Endothelial cell of umbilical vein (primary cell): ENCODE measurements around the gene ELP6. TPM values are rescaled to one million over a fixed set of nuclear protein-coding genes. Genes with fewer than 3 reads are reported as not detected.

Source experiments
- BruUV-seq: library from RNA; stranded (reverse); fragments of 400-500 nt; replicated peaks from 2 replicates; lab custom pipeline; 2021; lab: Mats Ljungman, UMichigan
- CTCF ChIA-PET: fragments of 300-600, 350-600 bp; sonication (Branson Sonifier 250); formaldehyde crosslinking; loops from one replicate; lab custom pipeline; 2021; ENCODE audit warnings: antibody characterized with exemption, inconsistent platforms; lab: Charles Lee
- POLR2A ChIA-PET: fragments of 300-600, 350-600 bp; sonication (Branson Sonifier 250); formaldehyde crosslinking; loops from one replicate; lab custom pipeline; 2021; ENCODE audit warnings: antibody characterized with exemption, inconsistent platforms; lab: Charles Lee
- DNase-seq: peaks from one replicate; pipeline ENCODE4 v3.0.0-alpha.2; 2011; ENCODE audit warnings: low read depth, low spot score
- FAIRE-seq: peaks from 2 replicates; lab custom pipeline; 2011; peaks lifted over from hg19 to GRCh38; lab: Jason Lieb, UNC
- H2AFZ ChIP-seq: 2 replicates; pipeline ENCODE4 v1.6.0; 2012; ENCODE audit warnings: low read depth, low read length, control low read depth, inconsistent platforms
- H3K27ac ChIP-seq: 2 replicates; pipeline ENCODE4 v1.5.1; 2011; ENCODE audit warnings: low read depth, mild to moderate bottlenecking, control low read depth, low read length, moderate library complexity; ENCODE audit not compliant: insufficient read depth
- H3K27me3 ChIP-seq, 2 experiments: 2 replicates each; pipeline versions ENCODE4 v1.6.0 to v1.6.1; 2011; ENCODE audit warnings: low read length in 2 of 2, mixed read lengths in 1 of 2; ENCODE audit not compliant: control insufficient read depth in 2 of 2, insufficient read depth in 2 of 2
- H3K36me3 ChIP-seq, 2 experiments: 2 replicates in 1 of 2; 3 replicates in 1 of 2; pipeline ENCODE4 v1.5.1; 2011; ENCODE audit warnings: low read length in 2 of 2, mild to moderate bottlenecking in 1 of 2, moderate library complexity in 1 of 2; ENCODE audit not compliant: control insufficient read depth in 2 of 2, insufficient read depth in 2 of 2; ENCODE audit errors: extremely low read depth in 1 of 2
- H3K4me1 ChIP-seq: 3 replicates; pipeline ENCODE4 v1.5.1; 2011; ENCODE audit warnings: mild to moderate bottlenecking, low read length; ENCODE audit not compliant: control insufficient read depth, insufficient read depth; ENCODE audit errors: extremely low read depth
- H3K4me2 ChIP-seq: 2 replicates; pipeline ENCODE4 v1.6.1; 2011; ENCODE audit warnings: low read length, control low read depth, mixed read lengths; ENCODE audit not compliant: insufficient read depth
- H3K4me3 ChIP-seq, 3 experiments: fragments of 200-600 bp in 1 of 3; sonication (generic), shearing (Covaris generic) in 1 of 3; replicated peaks in 1 of 3; 2 replicates each; pipeline ENCODE4 v1.5.1; 2011 to 2016; ENCODE audit warnings: control low read depth in 3 of 3, low read length in 3 of 3, mild to moderate bottlenecking in 2 of 3, inconsistent platforms in 1 of 3, low read depth in 1 of 3, moderate library complexity in 1 of 3; ENCODE audit not compliant: insufficient read depth in 1 of 3
- H3K79me2 ChIP-seq: 2 replicates; pipeline ENCODE4 v1.6.0; 2012; ENCODE audit warnings: low read length, inconsistent platforms; ENCODE audit not compliant: control insufficient read depth, insufficient read depth
- H3K9ac ChIP-seq: replicated peaks from 2 replicates; pipeline ENCODE3; 2011; ENCODE audit warnings: low read length, control low read depth; ENCODE audit not compliant: insufficient read depth; ENCODE audit errors: extremely low read depth
- H3K9me1 ChIP-seq: replicated peaks from 3 replicates; pipeline ENCODE4 v1.6.0; 2011; ENCODE audit warnings: mild to moderate bottlenecking, low read length; ENCODE audit not compliant: control insufficient read depth, insufficient read depth; ENCODE audit errors: extremely low read depth
- H3K9me3 ChIP-seq: replicated peaks from 2 replicates; pipeline ENCODE4 v1.5.1; 2012; ENCODE audit warnings: low read length, inconsistent platforms; ENCODE audit not compliant: control insufficient read depth, insufficient read depth
- H4K20me1 ChIP-seq: replicated peaks from 2 replicates; pipeline ENCODE3; 2011; ENCODE audit warnings: mild to moderate bottlenecking, low read length; ENCODE audit not compliant: control insufficient read depth, insufficient read depth; ENCODE audit errors: extremely low read depth
- FOS ChIP-seq: IDR thresholded peaks from 2 replicates; pipeline ENCODE4 v1.6.1; 2011; ENCODE audit warnings: mild to moderate bottlenecking, low read length, moderate library complexity, borderline replicate concordance; ENCODE audit not compliant: insufficient read depth
- GATA2 ChIP-seq: IDR thresholded peaks from 2 replicates; pipeline ENCODE4 v1.7.0; 2011; ENCODE audit warnings: low read depth, mild to moderate bottlenecking, moderate library complexity, mixed read lengths, low read length; ENCODE audit not compliant: insufficient read length, insufficient read depth
- JUN ChIP-seq: IDR thresholded peaks from 2 replicates; pipeline ENCODE4 v1.6.1; 2011; ENCODE audit warnings: borderline replicate concordance, low read depth; ENCODE audit not compliant: insufficient read length, insufficient read depth
- MYC ChIP-seq: IDR thresholded peaks from one replicate; pipeline ENCODE4 v1.6.1; 2011; ENCODE audit warnings: mild to moderate bottlenecking, low read depth, low read length
- POLR2A ChIP-seq: IDR thresholded peaks from 2 replicates; pipeline ENCODE4 v1.6.1; 2012; ENCODE audit warnings: low read depth, mild to moderate bottlenecking, control low read depth, low read length
- POLR2AphosphoS5 ChIP-seq: IDR thresholded peaks from 2 replicates; pipeline ENCODE4 v1.6.1; 2012; ENCODE audit warnings: low read depth, mild to moderate bottlenecking, control low read depth, low read length, moderate library complexity; ENCODE audit not compliant: insufficient read depth
- dilution Hi-C: fragments of 300-500 bp; cut with MboI; formaldehyde crosslinking; loops from one replicate; pipeline ENCODE4 v1.15.0; 2019; ENCODE audit warnings: low sequenced_read_pairs; ENCODE audit not compliant: extremely low pct_ligation_motif_present
- intact Hi-C: fragments of 100-400 bp; cut with micrococcal nuclease; formaldehyde crosslinking; loops from one replicate; pipeline ENCODE4 v1.10.0; 2022
- polyA plus RNA-seq, 4 experiments: library from polyadenylated mRNA; depleted of rRNA in 3 of 4; stranded (reverse) in 3 of 4; unstranded in 1 of 4; fragments of >200 nt; gene quantifications; 2 replicates each; pipeline versions ENCODE4 v1.2.1 to v1.2.3, GENCODE V29; 2011 to 2012; ENCODE audit warnings: missing spikeins in 1 of 4
- total RNA-seq: library from RNA; stranded (reverse); gene quantifications from 2 replicates; pipeline ENCODE4 v1.2.3, GENCODE V29; 2021
- TF ChIP-seq, protein P1 (sequence below), 2 donors: IDR thresholded peaks; 1 replicate in 1 of 2; 2 replicates in 1 of 2; pipeline ENCODE4 v1.5.1; 2011; ENCODE audit warnings: low read length in 2 of 2, mild to moderate bottlenecking in 2 of 2, moderate library complexity in 2 of 2, control low read depth in 1 of 2, inconsistent platforms in 1 of 2, low read depth in 1 of 2; ENCODE audit not compliant: insufficient read depth in 1 of 2; ENCODE audit errors: extremely low read depth in 1 of 2

The ELP6 gene
- total and polyA plus RNA-seq, 2 donors (not counting 3 experiments of a cell fraction or from before 2014, with no cell fraction given): 48.1 to 91.0 TPM

DNA sequence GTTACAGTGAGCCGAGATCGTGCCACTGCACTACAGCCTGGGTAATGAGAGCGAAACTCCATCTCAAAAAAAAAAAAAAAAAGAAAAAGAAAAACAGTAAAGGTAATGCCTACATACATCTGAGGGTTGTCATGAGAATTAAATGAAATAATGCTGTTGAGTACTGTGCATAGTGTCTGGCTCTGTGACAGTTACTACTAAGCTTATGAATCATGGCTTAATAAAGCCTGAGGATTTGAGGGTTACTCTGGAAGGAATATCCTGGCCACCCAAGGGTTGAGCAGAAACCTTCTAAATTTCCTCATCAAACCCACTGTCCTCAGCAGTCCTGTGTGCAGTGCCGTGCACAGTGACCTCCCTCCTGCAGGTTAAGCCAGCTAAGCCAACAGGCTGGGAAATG is 26.8 kb upstream of the ELP6 start:
- Histone ChIP-seq H3K4me3 (no peak overlapping the region), H3K27me3 (peaks cover 2 to 5% of the 10 kb centered on the region in 2 experiments), H3K9me3 (no peaks in the 10 kb centered on the region), H4K20me1 (no peaks in the 10 kb centered on the region), H3K36me3 (no peaks in the 10 kb centered on the region), H3K27ac (no peak overlapping the region), H2AFZ (no peak overlapping the region), H3K9me1 (no peaks in the 10 kb centered on the region), H3K4me1 (no peaks in the 10 kb centered on the region), H3K79me2 (no peaks in the 10 kb centered on the region), H3K4me2 (no peak overlapping the region), H3K9ac (no peak overlapping the region)
- DNase-seq (no peak), FAIRE-seq (no peak)
- no TSS peak for BruUV-seq
- TF ChIP-seq, protein P1, sequence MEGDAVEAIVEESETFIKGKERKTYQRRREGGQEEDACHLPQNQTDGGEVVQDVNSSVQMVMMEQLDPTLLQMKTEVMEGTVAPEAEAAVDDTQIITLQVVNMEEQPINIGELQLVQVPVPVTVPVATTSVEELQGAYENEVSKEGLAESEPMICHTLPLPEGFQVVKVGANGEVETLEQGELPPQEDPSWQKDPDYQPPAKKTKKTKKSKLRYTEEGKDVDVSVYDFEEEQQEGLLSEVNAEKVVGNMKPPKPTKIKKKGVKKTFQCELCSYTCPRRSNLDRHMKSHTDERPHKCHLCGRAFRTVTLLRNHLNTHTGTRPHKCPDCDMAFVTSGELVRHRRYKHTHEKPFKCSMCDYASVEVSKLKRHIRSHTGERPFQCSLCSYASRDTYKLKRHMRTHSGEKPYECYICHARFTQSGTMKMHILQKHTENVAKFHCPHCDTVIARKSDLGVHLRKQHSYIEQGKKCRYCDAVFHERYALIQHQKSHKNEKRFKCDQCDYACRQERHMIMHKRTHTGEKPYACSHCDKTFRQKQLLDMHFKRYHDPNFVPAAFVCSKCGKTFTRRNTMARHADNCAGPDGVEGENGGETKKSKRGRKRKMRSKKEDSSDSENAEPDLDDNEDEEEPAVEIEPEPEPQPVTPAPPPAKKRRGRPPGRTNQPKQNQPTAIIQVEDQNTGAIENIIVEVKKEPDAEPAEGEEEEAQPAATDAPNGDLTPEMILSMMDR (IDR thresholded peaks at IDR 0.05; ENCODE audit: extremely low read depth in 1 of 2, insufficient read depth in 1 of 2, low read depth in 1 of 2, low read length in 2 of 2): no peak
- TF ChIP-seq FOS: no peak
- TF ChIP-seq POLR2AphosphoS5: no peak
- TF ChIP-seq MYC: no peak
- TF ChIP-seq GATA2: no peak
- TF ChIP-seq JUN: no peak
- no peak for TF ChIP-seq POLR2A
- intact Hi-C loops (no loop called here), dilution Hi-C loops (no loop called here)
- CTCF ChIA-PET: interaction anchor here (0.6 to 2.1 kb wide), 4 partner anchors 18 to 1237 kb away, joined by 3 to 9 read pairs (median 3); no protein-coding TSS in a partner anchor
- POLR2A ChIA-PET: no interaction called here
